ENCODE results near the gene CDH16.
"Not testable (repeated sequence)": the region's sequence is repeated elsewhere in the genome, so short reads cannot be mapped to it uniquely, and the experiment has no call there.

The CDH16 gene

DNA sequence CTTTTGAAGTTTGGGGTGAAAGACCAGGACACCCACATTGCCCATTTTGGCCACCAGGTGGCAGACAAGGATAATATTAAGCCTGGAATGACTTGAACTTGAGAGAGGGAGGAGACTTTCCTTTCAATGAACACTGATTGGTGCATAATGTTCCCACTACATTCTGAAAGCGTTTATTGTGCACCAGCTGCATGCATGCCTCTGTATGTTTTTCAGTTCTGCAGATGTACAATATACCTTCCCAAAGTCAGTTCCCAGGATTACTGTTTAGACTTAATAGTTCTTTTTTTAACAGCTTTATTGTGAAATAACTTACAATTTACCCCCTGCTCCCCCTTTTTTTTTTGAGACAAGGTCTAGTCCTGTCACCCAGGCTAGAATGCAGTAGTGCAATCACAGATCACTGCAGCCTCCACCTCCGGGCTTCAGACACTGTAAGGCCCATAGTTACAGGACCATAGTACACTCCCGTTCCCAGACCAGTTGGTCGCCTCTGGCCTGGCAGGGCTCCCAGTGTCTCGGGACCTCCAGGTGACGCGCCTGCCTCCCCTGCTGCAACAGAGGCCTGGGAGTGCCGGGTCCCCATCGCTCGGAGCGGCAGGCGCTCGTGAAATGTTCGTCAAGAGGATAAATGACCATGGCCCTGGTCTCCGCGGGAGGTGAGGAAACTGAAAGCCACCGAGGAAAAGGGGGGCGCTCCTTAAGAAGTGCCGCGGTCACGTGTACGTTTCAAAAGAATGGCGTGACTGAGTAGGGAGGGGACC lies 28.8 kb upstream of the CDH16 start:
- peak; percentile 5 for DNase-seq

GRCh38 chr16:66946974-66947301 lies 28.3 kb upstream of the CDH16 start:
- DNase-seq: no peak

DNA sequence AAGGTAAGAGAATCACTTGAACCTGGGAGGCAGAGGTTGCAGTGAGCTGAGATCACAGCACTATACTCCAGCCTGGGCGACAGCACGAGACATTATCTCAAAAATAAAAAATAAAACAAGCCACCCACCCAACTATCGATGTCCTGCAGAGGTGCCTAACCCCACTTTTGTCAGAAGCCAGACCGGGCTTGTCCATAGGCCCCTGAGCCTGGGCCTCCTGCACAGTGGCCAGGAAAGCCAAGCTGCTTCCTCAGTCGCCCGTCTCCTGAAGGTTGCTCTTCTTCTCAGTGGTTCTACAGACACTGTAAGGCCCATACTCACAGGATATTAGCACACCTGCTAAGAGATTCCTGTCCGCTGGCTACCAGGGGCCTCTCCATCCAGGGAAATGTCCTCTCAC lies 27.9 kb upstream of the CDH16 start:
- no peak for DNase-seq

GRCh38 chr16:66945939-66946338 lies 27.3 kb upstream of the CDH16 start:
- no peak for DNase-seq

- DNase-seq: not testable (repeated sequence)
Observed at GRCh38 chr16:66944971-66945370, 26.3 kb upstream of the CDH16 start.

DNA sequence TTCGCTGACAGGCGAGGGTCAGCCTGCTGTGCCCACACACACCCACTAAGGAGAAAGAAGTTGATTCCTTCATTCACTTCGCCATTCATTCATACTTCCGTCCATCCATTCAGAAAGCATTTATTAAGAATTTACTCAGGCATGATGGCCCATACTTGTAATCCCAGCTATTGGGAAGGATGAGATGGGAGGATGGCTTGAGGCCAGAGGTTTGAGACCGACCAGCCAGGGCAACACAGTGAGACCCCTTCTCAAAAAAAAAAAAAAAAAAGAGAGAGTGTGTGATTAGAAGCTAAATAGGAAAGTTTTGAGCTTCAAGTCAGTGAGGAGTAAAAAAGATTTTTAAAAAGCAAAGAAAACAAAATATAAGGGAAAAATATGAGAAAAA lies 25.4 kb upstream of the CDH16 start:
- no peak for DNase-seq

DNA sequence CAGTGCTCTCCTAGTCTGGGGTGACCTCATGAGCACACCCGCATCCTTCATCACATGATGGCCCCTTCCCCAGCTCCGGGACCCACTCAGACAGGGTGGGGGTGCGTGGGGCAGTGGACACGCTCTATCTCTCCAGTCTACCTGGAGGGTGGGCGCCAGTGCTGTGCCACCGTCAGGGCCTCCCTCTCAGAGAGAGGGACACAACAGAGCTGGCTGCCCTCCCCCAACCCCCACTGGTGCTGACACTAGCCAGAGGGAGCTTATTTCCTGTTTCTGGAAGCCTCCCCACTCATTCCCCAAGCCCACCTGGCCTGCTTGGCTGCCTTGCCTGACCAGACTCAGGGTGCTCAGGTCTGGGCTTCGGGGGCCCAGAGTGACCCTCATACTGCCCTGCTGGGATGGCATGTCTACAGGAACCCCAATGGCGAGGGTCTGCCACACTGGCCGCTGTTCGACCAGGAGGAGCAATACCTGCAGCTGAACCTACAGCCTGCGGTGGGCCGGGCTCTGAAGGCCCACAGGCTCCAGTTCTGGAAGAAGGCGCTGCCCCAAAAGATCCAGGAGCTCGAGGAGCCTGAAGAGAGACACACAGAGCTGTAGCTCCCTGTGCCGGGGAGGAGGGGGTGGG lies 24.9 kb upstream of the CDH16 start:
- DNase-seq: no peak

DNA sequence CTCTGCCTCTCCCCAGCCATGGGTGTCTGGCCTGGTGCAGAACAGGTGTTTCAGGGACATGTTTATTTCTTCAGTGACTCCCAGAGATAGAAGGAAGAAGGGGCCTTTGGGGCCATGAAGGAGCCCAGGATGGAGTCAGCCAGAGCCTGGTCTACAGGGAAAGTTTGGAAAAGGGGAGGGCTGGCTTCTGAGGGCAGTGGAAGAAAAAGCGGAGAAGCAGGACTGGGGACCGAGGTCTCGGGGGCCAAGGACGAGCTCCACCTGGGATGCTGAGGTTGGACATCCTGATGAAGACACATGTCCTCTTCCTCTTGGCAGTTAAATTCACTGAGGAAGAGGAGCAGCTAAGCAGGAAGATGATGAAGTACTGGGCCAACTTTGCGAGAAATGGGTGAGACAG lies 24.3 kb upstream of the CDH16 start:
- DNase-seq: no peak

DNA sequence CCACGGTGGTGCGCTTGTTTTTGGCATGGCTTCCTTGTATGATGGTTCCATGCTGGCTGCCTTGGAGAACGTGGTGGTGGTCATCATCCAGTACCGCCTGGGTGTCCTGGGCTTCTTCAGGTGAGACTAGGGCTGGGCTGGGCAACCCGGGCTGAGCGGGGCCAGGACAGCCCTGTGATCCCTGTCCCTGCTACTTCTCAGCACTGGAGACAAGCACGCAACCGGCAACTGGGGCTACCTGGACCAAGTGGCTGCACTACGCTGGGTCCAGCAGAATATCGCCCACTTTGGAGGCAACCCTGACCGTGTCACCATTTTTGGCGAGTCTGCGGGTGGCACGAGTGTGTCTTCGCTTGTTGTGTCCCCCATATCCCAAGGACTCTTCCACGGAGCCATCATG lies 21.6 kb upstream of the CDH16 start:
- DNase-seq: no peak

GRCh38 chr16:66939366-66939765 lies 20.7 kb upstream of the CDH16 start:
- no peak for DNase-seq

- no peak for DNase-seq
Observed at GRCh38 chr16:66937725-66938337, 19.1 kb upstream of the CDH16 start.

GRCh38 chr16:66936889-66937554 lies 18.3 kb upstream of the CDH16 start:
- no peak for DNase-seq

DNA sequence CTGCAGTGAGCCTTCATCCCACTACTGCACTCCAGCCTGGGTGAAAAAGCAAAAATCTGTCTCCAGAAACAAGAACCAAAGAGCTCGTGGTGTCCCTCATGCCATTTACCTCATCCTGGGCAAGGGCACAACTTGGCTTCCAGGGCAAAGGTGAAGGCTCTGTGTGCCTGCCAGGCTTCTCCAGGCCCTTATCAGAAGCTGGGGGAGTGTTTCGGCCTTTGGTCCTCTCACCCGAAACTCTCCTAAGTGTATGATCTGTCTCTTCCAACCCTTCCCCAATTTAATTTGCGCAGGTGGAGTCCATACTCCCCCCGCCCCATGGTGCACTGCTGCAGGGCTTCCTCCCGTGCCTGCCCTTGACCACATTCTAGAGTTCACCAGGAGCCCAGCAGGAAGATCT lies 17.8 kb upstream of the CDH16 start:
- no peak for DNase-seq

- no peak for DNase-seq
Observed at GRCh38 chr16:66935314-66936011, 16.8 kb upstream of the CDH16 start, which contains the start of gene CES2. TSS of gene CES2 (plus strand) at chr16:66935516. CDS start at chr16:66935636, 120 bp downstream.

GRCh38 chr16:66934839-66935313 lies 16.2 kb upstream of the CDH16 start:
- DNase-seq: not testable (repeated sequence)

GRCh38 chr16:66934138-66934838 lies 15.6 kb upstream of the CDH16 start, which contains the start of gene CIAO2B:
TSS of gene CIAO2B (minus strand) at chr16:66934402. CDS start at chr16:66934364, 38 bp downstream.
- DNase-seq: no peak

DNA sequence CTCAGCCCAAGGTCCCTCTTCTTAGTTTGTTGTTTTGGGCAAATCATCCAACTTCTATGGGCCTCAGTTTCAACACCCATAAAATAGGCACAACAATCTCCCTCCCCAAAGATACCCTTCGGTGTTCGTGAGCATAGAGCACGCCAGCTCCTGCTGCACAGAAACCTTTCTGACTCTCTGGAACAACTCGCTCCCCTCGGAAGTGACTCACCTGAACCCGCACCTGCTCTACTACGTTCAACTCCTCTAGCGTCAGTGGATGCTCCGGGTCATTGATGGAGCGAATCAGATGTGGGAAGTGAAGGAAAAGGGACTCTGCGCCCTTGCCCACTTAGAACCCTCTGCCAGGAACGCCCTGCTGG lies 15.1 kb upstream of the CDH16 start:
- no peak for DNase-seq

GRCh38 chr16:66932076-66932475 lies 13.4 kb upstream of the CDH16 start:
- no peak for DNase-seq

DNA sequence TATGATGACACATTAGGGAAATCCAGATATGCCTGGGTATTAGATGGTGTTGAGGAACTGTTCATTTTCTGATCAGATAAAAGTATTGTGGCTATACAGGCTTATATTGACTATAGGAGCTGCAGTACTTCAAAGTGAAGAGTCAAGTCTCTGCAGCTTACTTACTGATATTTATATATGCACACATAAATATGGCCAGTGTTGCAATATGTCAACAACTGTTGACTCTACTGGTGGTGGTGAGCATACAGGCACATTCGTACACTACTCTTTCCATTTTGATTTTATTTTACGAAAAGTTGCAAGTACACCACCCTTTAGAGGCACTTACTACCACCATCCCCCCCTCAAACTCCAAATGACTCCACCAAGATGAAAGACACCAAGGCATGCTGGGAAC lies 13.0 kb upstream of the CDH16 start:
- DNase-seq: no peak

- no peak for DNase-seq
Observed at GRCh38 chr16:66930189-66930588, 11.5 kb upstream of the CDH16 start.

DNA sequence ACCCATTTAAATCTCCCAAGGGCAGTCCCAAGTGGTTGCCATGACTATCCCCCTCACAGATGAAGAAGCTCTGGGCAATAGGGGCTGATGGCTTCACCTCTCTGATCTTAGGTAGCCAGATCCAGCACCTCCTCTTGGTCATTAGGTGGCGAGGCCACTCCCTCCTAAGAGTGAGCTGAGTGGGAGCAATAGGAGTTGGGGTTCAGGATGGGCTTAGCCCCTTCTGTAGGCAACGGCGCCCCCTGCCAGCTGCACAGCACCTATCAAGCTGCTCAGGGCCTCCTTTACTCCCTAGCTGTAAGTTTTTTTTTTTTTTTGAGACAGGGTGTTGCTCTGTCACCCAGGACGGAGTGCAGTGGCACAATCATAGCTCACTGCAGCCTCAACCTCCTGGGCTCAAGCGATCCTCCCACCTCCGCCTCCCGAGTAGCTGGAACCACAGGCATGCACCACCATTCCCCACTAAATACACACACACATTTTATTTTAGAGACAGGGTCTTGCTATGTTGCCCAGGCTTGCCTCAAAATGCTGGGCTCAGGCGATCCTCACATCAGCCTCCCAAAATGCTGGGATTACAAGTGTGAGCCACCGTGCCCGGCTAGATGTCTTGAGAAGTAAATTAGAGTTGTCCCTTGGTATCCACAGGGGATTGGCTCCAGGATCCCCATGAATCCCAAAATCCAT lies 10.2 kb upstream of the CDH16 start:
- DNase-seq: no peak

All from DMS79 (cell line).